ENCODE results near the gene KAT14. TPM values are rescaled to one million over a fixed set of nuclear protein-coding genes. Genes with fewer than 3 reads are reported as not detected.
"Not testable (repeated sequence)": the region's sequence is repeated elsewhere in the genome, so short reads cannot be mapped to it uniquely, and the experiment has no call there.

KAT14 gene
- total RNA-seq: 17.4 and 20.6 TPM in 2 replicates

- Histone ChIP-seq H4K20me1 (ENCODE audit: insufficient read depth, low read length) (peaks cover 3% of the 10 kb centered on the region), H3K27ac (ENCODE audit: low read depth, low read length) (peak within 1 kb of the TSS; percentile 79), H3K79me2 (ENCODE audit: insufficient read depth, low read length) (peaks cover 47% of the 10 kb centered on the region), H3K4me2 (ENCODE audit: insufficient read depth, low read length) (peak within 1 kb of the TSS; percentile 95), H3K4me3 (ENCODE audit: insufficient read depth, low read length) (peak within 1 kb of the TSS; percentile 90), H3K9me3 (ENCODE audit: low read depth, low read length) (no peaks in the 10 kb centered on the region), H3K27me3 (ENCODE audit: insufficient read depth, low read length) (no peaks in the 10 kb centered on the region), H3K36me3 (ENCODE audit: insufficient read depth, low read length) (peaks cover 6% of the 10 kb centered on the region), H2AFZ (ENCODE audit: low read length) (peak within 1 kb of the TSS; percentile 100), H3K4me1 (ENCODE audit: insufficient read depth, low read length) (peaks cover 17% of the 10 kb centered on the region)
- DNase-seq (ENCODE audit: insufficient read length, low spot score, missing footprints): peak; percentile 95
- TF ChIP-seq CTCF (IDR thresholded peaks at IDR 0.05; ENCODE audit: extremely low read depth, low read depth, low read length): no peak
Observed at GRCh38 chr20:18137412-18138265, at the start of gene KAT14, which contains the start of gene PET117. Gene KAT14 (plus strand): TSS chr20:18137863. CDS start chr20:18142661, 4,798 bp downstream. Gene PET117 (plus strand): TSS chr20:18137863. CDS start chr20:18137956, 93 bp downstream.

- not testable (repeated sequence) for H3K27ac ChIP-seq (ENCODE audit: low read depth, low read length); DNase-seq (ENCODE audit: insufficient read length, low spot score, missing footprints); H3K27me3 ChIP-seq (ENCODE audit: insufficient read depth, low read length); H3K4me1 ChIP-seq (ENCODE audit: insufficient read depth, low read length); H3K36me3 ChIP-seq (ENCODE audit: insufficient read depth, low read length); H3K79me2 ChIP-seq (ENCODE audit: insufficient read depth, low read length); H4K20me1 ChIP-seq (ENCODE audit: insufficient read depth, low read length); H3K4me2 ChIP-seq (ENCODE audit: insufficient read depth, low read length); H3K4me3 ChIP-seq (ENCODE audit: insufficient read depth, low read length); H3K9me3 ChIP-seq (ENCODE audit: low read depth, low read length); H2AFZ ChIP-seq (ENCODE audit: low read length)
Observed at GRCh38 chr20:18088298-18088697, 49.4 kb upstream of the KAT14 start.

GRCh38 chr20:18088841-18089240, 48.8 kb upstream of the KAT14 start:
- not testable (repeated sequence) for H3K9me3 ChIP-seq (ENCODE audit: low read depth, low read length); H4K20me1 ChIP-seq (ENCODE audit: insufficient read depth, low read length); H3K27ac ChIP-seq (ENCODE audit: low read depth, low read length); H3K36me3 ChIP-seq (ENCODE audit: insufficient read depth, low read length); H3K4me1 ChIP-seq (ENCODE audit: insufficient read depth, low read length); H2AFZ ChIP-seq (ENCODE audit: low read length); H3K4me2 ChIP-seq (ENCODE audit: insufficient read depth, low read length); H3K79me2 ChIP-seq (ENCODE audit: insufficient read depth, low read length); H3K27me3 ChIP-seq (ENCODE audit: insufficient read depth, low read length); H3K4me3 ChIP-seq (ENCODE audit: insufficient read depth, low read length); DNase-seq (ENCODE audit: insufficient read length, low spot score, missing footprints)

GRCh38 chr20:18090044-18090443, 47.6 kb upstream of the KAT14 start:
- Histone ChIP-seq H3K9me3 (ENCODE audit: low read depth, low read length) (no peaks in the 10 kb centered on the region), H2AFZ (ENCODE audit: low read length) (no peak overlapping the region), H4K20me1 (ENCODE audit: insufficient read depth, low read length) (no peaks in the 10 kb centered on the region), H3K27me3 (ENCODE audit: insufficient read depth, low read length) (no peaks in the 10 kb centered on the region), H3K79me2 (ENCODE audit: insufficient read depth, low read length) (no peaks in the 10 kb centered on the region), H3K4me3 (ENCODE audit: insufficient read depth, low read length) (no peak overlapping the region), H3K4me1 (ENCODE audit: insufficient read depth, low read length) (no peaks in the 10 kb centered on the region), H3K36me3 (ENCODE audit: insufficient read depth, low read length) (no peaks in the 10 kb centered on the region), H3K4me2 (ENCODE audit: insufficient read depth, low read length) (no peak overlapping the region), H3K27ac (ENCODE audit: low read depth, low read length) (no peak overlapping the region)
- no peak for TF ChIP-seq CTCF (IDR thresholded peaks at IDR 0.05; ENCODE audit: extremely low read depth, low read depth, low read length)
- no peak for DNase-seq (ENCODE audit: insufficient read length, low spot score, missing footprints)

GRCh38 chr20:18090477-18090876, 47.2 kb upstream of the KAT14 start:
- no peak for DNase-seq (ENCODE audit: insufficient read length, low spot score, missing footprints)
- Histone ChIP-seq H3K9me3 (ENCODE audit: low read depth, low read length) (no peaks in the 10 kb centered on the region), H3K27ac (ENCODE audit: low read depth, low read length) (no peak overlapping the region), H3K4me1 (ENCODE audit: insufficient read depth, low read length) (no peaks in the 10 kb centered on the region), H3K27me3 (ENCODE audit: insufficient read depth, low read length) (no peaks in the 10 kb centered on the region), H4K20me1 (ENCODE audit: insufficient read depth, low read length) (no peaks in the 10 kb centered on the region), H3K36me3 (ENCODE audit: insufficient read depth, low read length) (no peaks in the 10 kb centered on the region), H2AFZ (ENCODE audit: low read length) (no peak overlapping the region), H3K4me3 (ENCODE audit: insufficient read depth, low read length) (no peak overlapping the region), H3K4me2 (ENCODE audit: insufficient read depth, low read length) (no peak overlapping the region), H3K79me2 (ENCODE audit: insufficient read depth, low read length) (no peaks in the 10 kb centered on the region)
- TF ChIP-seq CTCF (IDR thresholded peaks at IDR 0.05; ENCODE audit: extremely low read depth, low read depth, low read length): no peak
